Mucosa of rectum (tissue), 2 donors: Measurements from ENCODE around the gene STX18.

Source experiments
- H3K27ac ChIP-seq, 2 donors: one replicate each; pipeline ENCODE4 v1.7.0; 2013; ENCODE audit warnings: inconsistent platforms in 2 of 2, low read depth in 2 of 2, low read length in 2 of 2
- H3K27me3 ChIP-seq, 2 donors: one replicate each; pipeline ENCODE4 v1.7.0; 2013; ENCODE audit warnings: low read length in 2 of 2; ENCODE audit not compliant: control insufficient read depth in 2 of 2, insufficient read depth in 2 of 2
- H3K36me3 ChIP-seq, 2 donors: one replicate each; pipeline ENCODE4 v1.7.0; 2013; ENCODE audit warnings: low read length in 2 of 2; ENCODE audit not compliant: control insufficient read depth in 2 of 2, insufficient read depth in 2 of 2
- H3K4me1 ChIP-seq, 2 donors: one replicate each; pipeline ENCODE4 v1.7.0; 2013; ENCODE audit warnings: low read length in 2 of 2, mild to moderate bottlenecking in 1 of 2; ENCODE audit not compliant: control insufficient read depth in 2 of 2, insufficient read depth in 2 of 2
- H3K4me3 ChIP-seq, 2 donors: one replicate each; pipeline ENCODE4 v1.7.0; 2013; ENCODE audit warnings: low read length in 2 of 2
- H3K9ac ChIP-seq, 2 donors: one replicate each; pipeline ENCODE4 v1.7.0; 2013; ENCODE audit warnings: low read length in 2 of 2, low read depth in 1 of 2, mild to moderate bottlenecking in 1 of 2
- H3K9me3 ChIP-seq, 2 donors: one replicate each; pipeline ENCODE4 v1.7.0; 2013; ENCODE audit warnings: low read length in 2 of 2; ENCODE audit not compliant: control insufficient read depth in 2 of 2
- donor health status: healthy.
- donor health status: Normal muscosa, but diverticular disease.

STX18 gene

DNA sequence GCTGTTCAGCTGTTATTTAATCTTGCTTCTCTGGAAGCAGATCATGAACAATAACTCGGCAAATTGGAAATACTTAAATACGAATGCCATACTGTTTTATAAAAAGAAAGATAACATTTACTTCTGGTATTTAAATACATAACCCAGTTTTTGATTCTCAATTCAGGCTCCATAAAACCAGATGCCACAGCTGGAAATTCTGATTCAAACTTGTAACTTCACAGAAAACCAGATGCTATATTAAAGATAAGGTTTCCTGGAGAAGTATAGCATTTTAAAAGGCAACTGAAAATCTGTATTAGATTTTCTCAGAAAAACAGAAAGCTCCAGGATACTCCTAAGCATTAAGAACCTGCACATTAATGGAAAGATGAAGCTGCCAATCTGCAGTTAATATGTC is 40.2 kb downstream of the STX18 start:
- Histone ChIP-seq H3K27me3 (no peaks in the 10 kb centered on the region), H3K27ac (no peak overlapping the region)

DNA sequence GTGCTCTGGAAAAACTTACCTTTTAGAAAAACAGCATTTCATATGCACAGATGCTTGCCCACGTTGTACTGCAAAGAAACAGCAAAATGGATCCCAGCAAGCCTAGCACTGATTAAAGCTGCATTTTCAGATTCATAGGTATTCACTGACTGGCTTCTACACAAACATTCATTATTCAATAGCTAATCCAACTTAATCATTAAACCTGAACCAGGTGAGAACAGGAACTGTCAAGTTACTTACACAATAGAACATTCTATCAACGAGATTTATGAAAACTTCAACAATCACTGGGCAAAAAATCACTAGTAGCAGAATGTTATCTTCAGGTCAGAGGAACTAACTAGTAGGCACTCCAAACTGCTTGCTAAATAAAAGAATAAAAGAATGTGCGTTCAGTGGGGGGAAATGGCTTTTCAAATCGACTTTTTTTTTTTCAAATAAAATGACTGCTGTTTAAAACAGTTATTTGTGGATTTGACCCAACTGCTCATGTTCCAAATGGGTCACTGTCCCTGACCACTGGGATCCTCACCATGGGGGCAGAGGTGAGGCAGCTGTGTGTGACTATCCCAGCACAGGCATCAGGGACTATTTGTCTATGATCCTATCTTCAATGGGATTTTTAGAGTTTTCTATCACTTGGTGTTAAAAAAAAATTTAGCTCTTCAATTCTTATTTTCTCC is 42.3 kb downstream of the STX18 start:
- Histone ChIP-seq H3K27ac (no peak overlapping the region), H3K4me1 (no peaks in the 10 kb centered on the region), H3K36me3 (no peaks in the 10 kb centered on the region), H3K27me3 (no peaks in the 10 kb centered on the region), H3K4me3 (no peak overlapping the region), H3K9ac (no peak overlapping the region), H3K9me3 (no peaks in the 10 kb centered on the region)

More for the DNA sequence above, 40.2 kb downstream of the STX18 start:
- Histone ChIP-seq H3K36me3 (no peaks in the 10 kb centered on the region), H3K4me3 (no peak overlapping the region), H3K9ac (no peak overlapping the region), H3K4me1 (no peaks in the 10 kb centered on the region), H3K9me3 (no peaks in the 10 kb centered on the region)

DNA sequence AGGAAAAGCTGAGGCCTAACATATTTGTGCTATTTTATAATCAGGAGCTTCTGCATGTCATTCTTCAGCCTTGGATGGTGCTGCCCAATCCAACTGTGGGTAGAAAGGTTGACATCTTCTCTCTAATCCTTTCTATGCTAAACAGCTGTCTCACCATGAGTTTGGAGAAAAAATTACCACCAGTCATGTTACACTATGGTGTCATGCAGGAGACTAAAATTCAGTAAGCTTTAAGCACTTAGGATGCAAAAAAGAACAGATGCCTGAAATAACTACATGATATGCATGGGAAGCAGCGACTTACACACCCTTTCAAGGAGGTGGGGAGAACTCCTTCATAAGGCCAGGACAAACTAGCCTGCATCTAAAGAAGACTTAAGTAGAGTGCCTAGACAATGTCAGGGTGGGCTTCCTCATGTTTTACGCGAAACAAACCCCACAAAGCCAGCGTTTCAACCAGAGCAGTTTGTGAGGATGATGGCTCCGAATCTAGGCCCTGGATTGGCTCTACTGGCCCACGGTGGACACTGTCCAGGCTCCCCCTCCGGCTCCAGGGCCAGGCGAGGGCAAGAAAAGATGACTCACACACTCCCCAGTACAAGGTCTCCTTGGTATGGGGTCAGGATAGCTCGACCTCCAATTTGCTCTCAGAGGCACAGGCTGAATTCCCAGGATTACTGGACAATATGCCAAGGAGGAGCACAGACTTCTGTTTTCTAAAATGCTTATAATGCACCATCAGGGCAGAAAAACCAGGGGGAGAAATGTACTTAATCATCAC is 45.1 kb downstream of the STX18 start:
- Histone ChIP-seq H3K4me3 (no peak overlapping the region), H3K36me3 (no peaks in the 10 kb centered on the region), H3K27ac (no peak overlapping the region), H3K9ac (no peak overlapping the region), H3K9me3 (no peaks in the 10 kb centered on the region), H3K27me3 (no peaks in the 10 kb centered on the region), H3K4me1 (no peaks in the 10 kb centered on the region)

DNA sequence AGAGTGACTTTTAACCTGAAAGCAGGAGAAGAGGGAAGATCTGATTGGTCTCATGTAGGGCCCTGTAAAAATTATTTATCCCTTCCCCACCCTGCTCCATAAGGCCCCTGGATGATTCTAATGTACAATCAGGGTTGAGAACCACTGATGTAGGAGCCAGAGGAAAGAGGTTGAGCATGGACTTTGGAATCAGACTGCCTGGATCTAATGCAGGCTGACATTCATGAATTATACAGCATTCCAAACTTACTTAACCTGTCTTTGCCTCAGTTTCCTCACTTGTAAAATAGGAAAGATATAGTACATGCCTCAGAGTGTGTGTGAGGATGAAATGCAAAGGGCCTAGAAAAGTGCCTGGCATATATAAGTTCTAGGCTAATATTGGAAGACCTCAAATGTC is 47.0 kb downstream of the STX18 start:
- Histone ChIP-seq H3K27ac (no peak overlapping the region), H3K27me3 (no peaks in the 10 kb centered on the region), H3K4me3 (no peak overlapping the region), H3K4me1 (no peaks in the 10 kb centered on the region), H3K36me3 (no peaks in the 10 kb centered on the region), H3K9ac (no peak overlapping the region), H3K9me3 (no peaks in the 10 kb centered on the region)

DNA sequence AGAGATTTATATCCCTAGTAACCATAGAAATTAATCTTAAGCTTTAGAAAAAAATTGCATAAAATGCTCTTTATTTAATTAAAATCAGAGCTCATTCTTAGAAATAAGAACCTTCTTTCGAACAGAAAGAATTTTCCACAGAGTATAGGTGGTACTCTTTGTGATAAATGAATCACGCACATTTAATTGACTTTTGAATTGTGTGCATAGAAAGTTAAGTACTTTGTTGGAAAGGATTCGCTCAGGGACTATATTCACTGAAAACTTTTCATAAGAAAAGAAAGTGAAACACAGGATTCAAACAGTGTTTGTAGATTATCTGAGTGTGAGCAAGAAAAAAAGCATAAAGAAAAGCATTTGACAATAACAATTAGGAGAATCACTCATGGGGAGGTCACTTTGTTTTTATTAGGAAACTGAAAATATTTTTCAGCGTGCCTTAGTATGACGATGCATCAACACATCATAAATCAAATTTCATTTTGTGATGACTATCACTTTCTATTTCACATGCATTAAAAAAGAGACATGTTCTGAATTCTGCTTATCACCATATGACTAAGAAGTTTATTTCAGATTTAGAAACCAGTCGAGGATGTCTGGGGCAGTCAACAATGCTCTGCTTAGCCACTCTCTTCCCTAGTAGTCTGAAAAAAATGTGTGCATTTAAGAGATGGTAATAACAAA is 49.5 kb downstream of the STX18 start:
- Histone ChIP-seq H3K4me3 (peak overlapping the region; percentile 35 to 37), H3K27me3 (no peaks in the 10 kb centered on the region), H3K4me1 (no peaks in the 10 kb centered on the region), H3K9ac (no peak overlapping the region), H3K9me3 (no peaks in the 10 kb centered on the region), H3K36me3 (no peaks in the 10 kb centered on the region), H3K27ac (no peak overlapping the region)

DNA sequence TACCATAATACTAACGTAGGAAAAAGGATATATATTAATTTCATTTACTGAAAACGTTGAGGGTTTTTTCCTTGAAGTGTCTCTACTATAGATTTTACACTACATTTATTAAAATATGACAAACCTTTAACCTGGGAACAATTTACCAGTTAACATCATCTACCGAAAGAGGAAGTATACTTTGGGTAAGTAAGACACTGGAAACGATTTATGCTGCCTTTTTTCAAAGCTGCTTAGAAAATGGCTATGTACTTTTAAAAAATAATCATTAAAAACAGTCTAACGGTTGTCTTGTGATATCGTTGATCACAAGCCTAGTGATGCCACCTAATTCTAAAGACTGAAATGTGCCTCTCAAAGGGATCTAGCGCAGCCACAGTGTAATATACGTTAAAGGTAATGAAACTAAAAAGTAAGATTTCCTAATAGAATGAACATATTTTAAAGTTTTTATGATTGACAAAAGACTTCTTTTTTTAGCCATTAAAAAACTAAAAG is 50.4 kb downstream of the STX18 start:
- Histone ChIP-seq H3K4me1 (no peaks in the 10 kb centered on the region), H3K36me3 (no peaks in the 10 kb centered on the region), H3K27me3 (no peaks in the 10 kb centered on the region), H3K9ac (no peak overlapping the region), H3K27ac (no peak overlapping the region), H3K4me3 (no peak overlapping the region), H3K9me3 (no peaks in the 10 kb centered on the region)

DNA sequence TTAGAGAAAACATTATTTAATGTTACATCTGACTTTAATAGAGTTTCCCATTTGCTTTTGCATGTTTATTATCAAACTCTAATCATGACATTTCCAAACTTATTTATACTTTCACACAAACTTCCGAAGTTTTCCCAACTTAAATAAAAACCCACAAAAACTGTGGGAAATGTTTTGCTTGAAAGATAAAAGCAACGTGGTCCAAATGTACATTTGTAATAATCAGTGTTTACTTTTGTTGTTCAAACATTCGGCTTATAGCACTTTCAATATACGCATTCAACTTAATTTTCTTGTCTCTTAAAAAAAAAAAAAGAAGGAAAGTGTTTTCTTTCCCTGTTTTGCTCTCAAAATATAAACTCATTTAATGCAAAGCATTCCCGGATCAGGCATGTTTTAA is 51.0 kb downstream of the STX18 start:
- Histone ChIP-seq H3K36me3 (no peaks in the 10 kb centered on the region), H3K9ac (no peak overlapping the region), H3K27me3 (no peaks in the 10 kb centered on the region), H3K27ac (no peak overlapping the region), H3K9me3 (no peaks in the 10 kb centered on the region), H3K4me1 (no peaks in the 10 kb centered on the region), H3K4me3 (no peak overlapping the region)

DNA sequence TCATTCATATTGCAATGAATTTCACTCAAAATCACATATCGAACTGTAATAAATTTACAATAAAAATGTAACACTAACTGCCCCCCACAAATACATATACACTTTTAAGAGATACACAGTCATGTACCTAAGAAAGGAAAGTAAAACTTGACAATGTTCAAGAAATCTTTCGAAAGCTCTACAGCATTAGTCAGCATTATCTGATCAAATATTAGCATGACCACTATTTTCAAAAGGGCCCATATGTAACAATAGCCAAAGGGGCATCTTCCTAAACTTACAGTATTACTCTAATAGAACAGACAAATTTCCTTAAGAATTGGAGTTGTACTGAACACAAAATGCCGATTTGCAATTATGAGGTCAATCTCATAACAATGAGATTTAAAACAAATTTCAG is 51.8 kb downstream of the STX18 start:
- H3K9ac ChIP-seq = no peak overlapping the region
- H3K9me3 ChIP-seq = no peaks in the 10 kb centered on the region
- no peaks in the 10 kb centered on the region for H3K27me3 ChIP-seq
- H3K27ac ChIP-seq = no peak overlapping the region
- no peak overlapping the region for H3K4me3 ChIP-seq
- no peaks in the 10 kb centered on the region for H3K4me1 ChIP-seq
- H3K36me3 ChIP-seq = no peaks in the 10 kb centered on the region

DNA sequence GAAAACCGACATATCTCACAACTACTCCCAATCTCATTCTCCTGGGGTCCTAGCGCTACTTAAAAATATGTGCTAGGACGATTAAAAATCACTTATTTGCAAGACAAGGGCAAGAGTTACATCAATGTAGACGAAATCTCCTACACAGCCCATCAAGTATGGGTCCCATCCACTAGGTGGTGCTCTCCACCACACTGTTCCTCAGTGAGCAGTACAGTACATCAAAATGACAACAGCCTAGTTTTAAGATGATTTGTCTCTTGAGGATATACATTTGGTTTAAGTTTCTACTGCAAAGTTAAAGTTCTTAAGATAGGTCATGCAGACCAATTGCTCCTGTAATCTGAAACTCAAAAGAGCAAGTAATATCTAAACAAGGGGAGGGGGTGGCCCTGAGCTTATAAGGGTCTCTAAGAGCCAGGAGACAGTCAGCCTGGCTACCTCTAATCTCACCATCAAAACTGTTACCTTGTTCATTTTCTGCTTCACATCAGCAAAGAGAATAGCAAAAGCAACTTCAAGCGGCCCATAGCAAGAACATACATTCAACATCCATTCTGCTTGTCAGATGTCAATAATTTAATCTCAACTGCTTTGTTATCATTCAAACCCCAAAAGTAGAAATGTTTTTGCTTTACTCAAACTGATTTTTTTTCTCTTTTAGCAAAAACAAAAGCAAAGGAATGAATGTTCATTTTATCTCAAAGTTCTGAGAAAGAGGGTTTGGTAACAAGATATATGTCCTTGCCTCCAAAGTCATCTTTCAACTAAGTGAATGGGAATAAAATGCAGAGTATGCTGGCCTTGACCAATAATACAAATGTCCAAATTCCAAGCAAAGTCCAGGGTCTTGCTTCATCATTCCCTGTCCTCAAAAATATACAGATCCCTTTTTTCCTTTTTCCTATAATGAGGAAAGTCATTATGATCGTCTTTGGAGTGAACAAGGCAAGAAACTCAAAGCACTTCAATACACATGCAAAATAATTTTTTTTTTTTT is 53.1 kb downstream of the STX18 start:
- no peak overlapping the region for H3K4me3 ChIP-seq
- no peaks in the 10 kb centered on the region for H3K4me1 ChIP-seq
- H3K27ac ChIP-seq = no peak overlapping the region
- no peaks in the 10 kb centered on the region for H3K9me3 ChIP-seq
- H3K9ac ChIP-seq = no peak overlapping the region
- no peaks in the 10 kb centered on the region for H3K36me3 ChIP-seq
- H3K27me3 ChIP-seq = no peaks in the 10 kb centered on the region
